ENCODE data around the gene OTOA. TPM values are rescaled to one million over a fixed set of nuclear protein-coding genes. Genes with fewer than 3 reads are reported as not detected.

OTOA gene
- total RNA-seq, 2 experiments from 2014 or later = not detected

- BruUV-seq (replicated peaks) = no TSS peak
- intact Hi-C loops (cut with micrococcal nuclease; ENCODE audit: unreplicated experiment) = no loop called here
- Histone ChIP-seq H3K9me2 (ENCODE audit: insufficient read depth, low read length) (no peaks in the 10 kb centered on the region), H3K9me3 (ENCODE audit: low read length) (no peaks in the 10 kb centered on the region), H3K79me2 (ENCODE audit: insufficient read depth, low read depth, low read length) (no peaks in the 10 kb centered on the region), H4K20me1 (ENCODE audit: insufficient read depth, low read length) (no peaks in the 10 kb centered on the region), H3K4me3 (ENCODE audit: low read depth, low read length, poor library complexity, severe bottlenecking) (no peak overlapping the region), H3K4me1 (ENCODE audit: insufficient read depth, low read length, poor library complexity, severe bottlenecking) (no peaks in the 10 kb centered on the region), H3K27ac (ENCODE audit: low read depth, low read length, poor library complexity, severe bottlenecking) (no peak overlapping the region), H2AFZ (ENCODE audit: low read length) (no peak overlapping the region), H3K4me2 (ENCODE audit: low read length) (no peak overlapping the region), H3K36me3 (ENCODE audit: insufficient read depth, low read length) (no peaks in the 10 kb centered on the region)
- TF ChIP-seq CTCF (conservative IDR thresholded peaks at IDR 0.05; ENCODE audit: low read length) = no peak
- TF ChIP-seq EZH2phosphoT487 (IDR thresholded peaks at IDR 0.05; ENCODE audit: borderline replicate concordance, low read depth, low read length) = no peak
- no peak for DNase-seq (ENCODE audit: low spot score)
- CTCF ChIA-PET (ENCODE audit: unreplicated experiment) = no interaction called here
- POLR2A ChIA-PET = interaction anchor here (0.6 kb wide), 1 partner anchor 1300 kb away, joined by 3 read pairs; no protein-coding TSS in a partner anchor
These were observed 30.8 kb downstream of the OTOA start for GRCh38 chr16:21694609-21695008.

- TF ChIP-seq EZH2phosphoT487 (IDR thresholded peaks at IDR 0.05; ENCODE audit: borderline replicate concordance, low read depth, low read length) = no peak
- no peak for TF ChIP-seq CTCF (conservative IDR thresholded peaks at IDR 0.05; ENCODE audit: low read length)
- intact Hi-C loops (cut with micrococcal nuclease; ENCODE audit: unreplicated experiment) = no loop called here
- DNase-seq (ENCODE audit: low spot score) = no peak
- H3K79me2 ChIP-seq (ENCODE audit: insufficient read depth, low read depth, low read length) = no peaks in the 10 kb centered on the region
- no peak overlapping the region for H3K4me3 ChIP-seq (ENCODE audit: low read depth, low read length, poor library complexity, severe bottlenecking)
- H3K4me2 ChIP-seq (ENCODE audit: low read length) = no peak overlapping the region
- ChIA-PET POLR2A (no interaction called here), CTCF (ENCODE audit: unreplicated experiment) (no interaction called here)
- H3K9me2 ChIP-seq (ENCODE audit: insufficient read depth, low read length) = no peaks in the 10 kb centered on the region
- BruUV-seq (replicated peaks) = no TSS peak
- no peaks in the 10 kb centered on the region for H3K4me1 ChIP-seq (ENCODE audit: insufficient read depth, low read length, poor library complexity, severe bottlenecking)
- no peaks in the 10 kb centered on the region for H4K20me1 ChIP-seq (ENCODE audit: insufficient read depth, low read length)
- H3K9me3 ChIP-seq (ENCODE audit: low read length) = no peaks in the 10 kb centered on the region
- no peak overlapping the region for H3K27ac ChIP-seq (ENCODE audit: low read depth, low read length, poor library complexity, severe bottlenecking)
- H2AFZ ChIP-seq (ENCODE audit: low read length) = no peak overlapping the region
- H3K36me3 ChIP-seq (ENCODE audit: insufficient read depth, low read length) = no peaks in the 10 kb centered on the region
These were observed 33.3 kb downstream of the OTOA start for GRCh38 chr16:21697032-21697431.

- ChIA-PET CTCF (ENCODE audit: unreplicated experiment) (interaction anchor here (0.6 kb wide), 1 partner anchor 32 kb away, joined by 3 read pairs; no protein-coding TSS in a partner anchor), POLR2A (interaction anchor here (0.5 to 0.6 kb wide), 3 partner anchors 23 to 956 kb away, joined by 3 to 5 read pairs (median 4); no protein-coding TSS in a partner anchor)
- intact Hi-C loops (cut with micrococcal nuclease; ENCODE audit: unreplicated experiment) = no loop called here
- H3K4me2 ChIP-seq (ENCODE audit: low read length) = no peak overlapping the region
- H4K20me1 ChIP-seq (ENCODE audit: insufficient read depth, low read length) = no peaks in the 10 kb centered on the region
- no peak for DNase-seq (ENCODE audit: low spot score)
- H3K36me3 ChIP-seq (ENCODE audit: insufficient read depth, low read length) = no peaks in the 10 kb centered on the region
- H3K4me1 ChIP-seq (ENCODE audit: insufficient read depth, low read length, poor library complexity, severe bottlenecking) = peaks cover 4% of the 10 kb centered on the region
- H2AFZ ChIP-seq (ENCODE audit: low read length) = no peak overlapping the region
- no peak for TF ChIP-seq EZH2phosphoT487 (IDR thresholded peaks at IDR 0.05; ENCODE audit: borderline replicate concordance, low read depth, low read length)
- TF ChIP-seq CTCF (conservative IDR thresholded peaks at IDR 0.05; ENCODE audit: low read length) = peak; percentile 47
- no peaks in the 10 kb centered on the region for H3K79me2 ChIP-seq (ENCODE audit: insufficient read depth, low read depth, low read length)
- no peak overlapping the region for H3K27ac ChIP-seq (ENCODE audit: low read depth, low read length, poor library complexity, severe bottlenecking)
- H3K9me2 ChIP-seq (ENCODE audit: insufficient read depth, low read length) = no peaks in the 10 kb centered on the region
- no peak overlapping the region for H3K4me3 ChIP-seq (ENCODE audit: low read depth, low read length, poor library complexity, severe bottlenecking)
- no peaks in the 10 kb centered on the region for H3K9me3 ChIP-seq (ENCODE audit: low read length)
- no TSS peak for BruUV-seq (replicated peaks)
These were observed 34.6 kb downstream of the OTOA start for GRCh38 chr16:21698169-21699032.

All from OCI-LY7 (cell line).